Measurements from ENCODE around the gene PTH2R. TPM values are rescaled to one million over a fixed set of nuclear protein-coding genes. Genes with fewer than 3 reads are reported as not detected.

The PTH2R gene
- 0.01 TPM in 2 replicates for polyA plus RNA-seq (2013)

GRCh38 chr2:208406474-208407451 lies at the start of gene PTH2R:
TSS of gene PTH2R (plus strand) at chr2:208406792. CDS start at chr2:208407044, 252 bp downstream.
- WGBS (ENCODE audit: extremely low coverage, insufficient coverage, insufficient read length) = no CpG with 5 or more reads among the region's 82 CpGs
- Histone ChIP-seq H4K91ac (ENCODE audit: low read depth, low read length) (no peak within 1 kb of the TSS), H3K79me2 (ENCODE audit: control insufficient read depth, insufficient read depth, low read length, poor library complexity) (no peaks in the 10 kb centered on the region), H2BK12ac (ENCODE audit: low read length) (no peak within 1 kb of the TSS), H4K8ac (ENCODE audit: low read depth, low read length) (peak within 1 kb of the TSS; percentile 38), H3K36me3 (ENCODE audit: control insufficient read depth in 1 of 2, insufficient read depth in 2 of 2, low read length in 2 of 2) (no peaks in the 10 kb centered on the region), H3K9me3 (ENCODE audit: insufficient read depth, low read depth, low read length) (no peaks in the 10 kb centered on the region), H4K12ac (ENCODE audit: low read depth, low read length) (peak within 1 kb of the TSS; percentile 70), H3K23ac (ENCODE audit: low read length) (no peak within 1 kb of the TSS), H2BK120ac (ENCODE audit: insufficient read depth, low read length, poor library complexity) (no peak within 1 kb of the TSS), H3K18ac (ENCODE audit: low read length) (no peak within 1 kb of the TSS), H2AK5ac (ENCODE audit: low read length) (no peak within 1 kb of the TSS), H3K4ac (ENCODE audit: low read depth, low read length) (no peak within 1 kb of the TSS), H3K9ac (ENCODE audit: low read length) (peak within 1 kb of the TSS; percentile 24), H3K4me3 (ENCODE audit: low read depth, low read length) (peak within 1 kb of the TSS; percentile 59), H3K4me2 (ENCODE audit: low read length) (peak within 1 kb of the TSS; percentile 86), H2AFZ (ENCODE audit: insufficient read depth, low read length, poor library complexity) (no peak within 1 kb of the TSS), H3K79me1 (ENCODE audit: low read length) (peaks cover 2% of the 10 kb centered on the region), H3K4me1 (ENCODE audit: control insufficient read depth in 1 of 2, insufficient read depth in 2 of 2, low read length in 2 of 2) (peaks cover 3 to 11% of the 10 kb centered on the region in 2 experiments), H3K27me3 (ENCODE audit: insufficient read depth, low read length) (peaks cover 10% of the 10 kb centered on the region), H2BK5ac (ENCODE audit: low read depth, low read length, poor library complexity) (no peak within 1 kb of the TSS), H3K14ac (ENCODE audit: low read length) (no peak within 1 kb of the TSS), H3K27ac (ENCODE audit: low read depth, low read length) (no peak within 1 kb of the TSS)
- DNase-seq = peak; percentile 4 to 57

GRCh38 chr2:208356846-208357574 lies 49.6 kb upstream of the PTH2R start:
- no peak overlapping the region for H3K4ac ChIP-seq (ENCODE audit: low read depth, low read length)
- no peak overlapping the region for H3K9ac ChIP-seq (ENCODE audit: low read length)
- H3K79me2 ChIP-seq (ENCODE audit: control insufficient read depth, insufficient read depth, low read length, poor library complexity) = no peaks in the 10 kb centered on the region
- no peak overlapping the region for H2BK12ac ChIP-seq (ENCODE audit: low read length)
- no peaks in the 10 kb centered on the region for H3K4me1 ChIP-seq (ENCODE audit: control insufficient read depth in 1 of 2, insufficient read depth in 2 of 2, low read length in 2 of 2)
- H4K91ac ChIP-seq (ENCODE audit: low read depth, low read length) = no peak overlapping the region
- no peak overlapping the region for H3K18ac ChIP-seq (ENCODE audit: low read length)
- H3K27ac ChIP-seq (ENCODE audit: low read depth, low read length) = no peak overlapping the region
- H2BK5ac ChIP-seq (ENCODE audit: low read depth, low read length, poor library complexity) = no peak overlapping the region
- peaks cover 2 to 8% of the 10 kb centered on the region in 2 experiments for H3K36me3 ChIP-seq (ENCODE audit: control insufficient read depth in 1 of 2, insufficient read depth in 2 of 2, low read length in 2 of 2)
- H4K12ac ChIP-seq (ENCODE audit: low read depth, low read length) = no peak overlapping the region
- peaks cover 2% of the 10 kb centered on the region for H3K9me3 ChIP-seq (ENCODE audit: insufficient read depth, low read depth, low read length)
- H2AFZ ChIP-seq (ENCODE audit: insufficient read depth, low read length, poor library complexity) = no peak overlapping the region
- no peaks in the 10 kb centered on the region for H3K27me3 ChIP-seq (ENCODE audit: insufficient read depth, low read length)
- WGBS (ENCODE audit: extremely low coverage, insufficient coverage, insufficient read length) = no CpG with 5 or more reads among the region's 1 CpG
- no peak overlapping the region for H3K14ac ChIP-seq (ENCODE audit: low read length)
- H3K23ac ChIP-seq (ENCODE audit: low read length) = no peak overlapping the region
- no peak overlapping the region for H2BK120ac ChIP-seq (ENCODE audit: insufficient read depth, low read length, poor library complexity)
- H3K4me3 ChIP-seq (ENCODE audit: low read depth, low read length) = no peak overlapping the region
- no peak overlapping the region for H3K4me2 ChIP-seq (ENCODE audit: low read length)
- DNase-seq = no peak
- no peaks in the 10 kb centered on the region for H3K79me1 ChIP-seq (ENCODE audit: low read length)
- H2AK5ac ChIP-seq (ENCODE audit: low read length) = no peak overlapping the region
- H4K8ac ChIP-seq (ENCODE audit: low read depth, low read length) = no peak overlapping the region

- no peak overlapping the region for H2BK5ac ChIP-seq (ENCODE audit: low read depth, low read length, poor library complexity)
- peaks cover 2% of the 10 kb centered on the region for H3K9me3 ChIP-seq (ENCODE audit: insufficient read depth, low read depth, low read length)
- no peaks in the 10 kb centered on the region for H3K4me1 ChIP-seq (ENCODE audit: control insufficient read depth in 1 of 2, insufficient read depth in 2 of 2, low read length in 2 of 2)
- H3K23ac ChIP-seq (ENCODE audit: low read length) = no peak overlapping the region
- H3K79me1 ChIP-seq (ENCODE audit: low read length) = no peaks in the 10 kb centered on the region
- no peak overlapping the region for H3K18ac ChIP-seq (ENCODE audit: low read length)
- no peaks in the 10 kb centered on the region for H3K27me3 ChIP-seq (ENCODE audit: insufficient read depth, low read length)
- no peak overlapping the region for H2BK120ac ChIP-seq (ENCODE audit: insufficient read depth, low read length, poor library complexity)
- no peak overlapping the region for H3K4me3 ChIP-seq (ENCODE audit: low read depth, low read length)
- H4K12ac ChIP-seq (ENCODE audit: low read depth, low read length) = no peak overlapping the region
- no peak overlapping the region for H4K91ac ChIP-seq (ENCODE audit: low read depth, low read length)
- no peak overlapping the region for H3K14ac ChIP-seq (ENCODE audit: low read length)
- no peak overlapping the region for H2AFZ ChIP-seq (ENCODE audit: insufficient read depth, low read length, poor library complexity)
- no peaks in the 10 kb centered on the region for H3K79me2 ChIP-seq (ENCODE audit: control insufficient read depth, insufficient read depth, low read length, poor library complexity)
- WGBS (ENCODE audit: extremely low coverage, insufficient coverage, insufficient read length) = no CpG with 5 or more reads among the region's 10 CpGs
- no peak overlapping the region for H3K27ac ChIP-seq (ENCODE audit: low read depth, low read length)
- no peak overlapping the region for H3K4ac ChIP-seq (ENCODE audit: low read depth, low read length)
- no peak overlapping the region for H2AK5ac ChIP-seq (ENCODE audit: low read length)
- H3K4me2 ChIP-seq (ENCODE audit: low read length) = no peak overlapping the region
- no peak overlapping the region for H2BK12ac ChIP-seq (ENCODE audit: low read length)
- H3K36me3 ChIP-seq (ENCODE audit: control insufficient read depth in 1 of 2, insufficient read depth in 2 of 2, low read length in 2 of 2) = peaks cover 0 to 6% of the 10 kb centered on the region in 2 experiments
- no peak overlapping the region for H4K8ac ChIP-seq (ENCODE audit: low read depth, low read length)
- DNase-seq = peak; percentile 43 to 69
- H3K9ac ChIP-seq (ENCODE audit: low read length) = no peak overlapping the region
Observed at GRCh38 chr2:208358758-208359631, 47.6 kb upstream of the PTH2R start.

GRCh38 chr2:208359632-208359986 lies 47.0 kb upstream of the PTH2R start:
- H3K23ac ChIP-seq (ENCODE audit: low read length) = no peak overlapping the region
- no peak overlapping the region for H2AFZ ChIP-seq (ENCODE audit: insufficient read depth, low read length, poor library complexity)
- no peaks in the 10 kb centered on the region for H3K79me1 ChIP-seq (ENCODE audit: low read length)
- no peaks in the 10 kb centered on the region for H3K4me1 ChIP-seq (ENCODE audit: control insufficient read depth in 1 of 2, insufficient read depth in 2 of 2, low read length in 2 of 2)
- no peak overlapping the region for H2BK120ac ChIP-seq (ENCODE audit: insufficient read depth, low read length, poor library complexity)
- DNase-seq = peak in 1 of 2 donors; percentile 40
- no peak overlapping the region for H3K27ac ChIP-seq (ENCODE audit: low read depth, low read length)
- H4K91ac ChIP-seq (ENCODE audit: low read depth, low read length) = no peak overlapping the region
- H2AK5ac ChIP-seq (ENCODE audit: low read length) = no peak overlapping the region
- H3K27me3 ChIP-seq (ENCODE audit: insufficient read depth, low read length) = no peaks in the 10 kb centered on the region
- H3K4ac ChIP-seq (ENCODE audit: low read depth, low read length) = no peak overlapping the region
- no peak overlapping the region for H2BK5ac ChIP-seq (ENCODE audit: low read depth, low read length, poor library complexity)
- H3K9ac ChIP-seq (ENCODE audit: low read length) = peak overlapping the region; percentile 25
- no peak overlapping the region for H3K18ac ChIP-seq (ENCODE audit: low read length)
- H3K36me3 ChIP-seq (ENCODE audit: control insufficient read depth in 1 of 2, insufficient read depth in 2 of 2, low read length in 2 of 2) = peaks cover 0 to 6% of the 10 kb centered on the region in 2 experiments
- H3K14ac ChIP-seq (ENCODE audit: low read length) = no peak overlapping the region
- H3K4me2 ChIP-seq (ENCODE audit: low read length) = no peak overlapping the region
- no peak overlapping the region for H4K8ac ChIP-seq (ENCODE audit: low read depth, low read length)
- H2BK12ac ChIP-seq (ENCODE audit: low read length) = no peak overlapping the region
- no peaks in the 10 kb centered on the region for H3K79me2 ChIP-seq (ENCODE audit: control insufficient read depth, insufficient read depth, low read length, poor library complexity)
- no peak overlapping the region for H4K12ac ChIP-seq (ENCODE audit: low read depth, low read length)
- H3K4me3 ChIP-seq (ENCODE audit: low read depth, low read length) = no peak overlapping the region
- WGBS (ENCODE audit: extremely low coverage, insufficient coverage, insufficient read length) = no CpG with 5 or more reads among the region's 17 CpGs
- H3K9me3 ChIP-seq (ENCODE audit: insufficient read depth, low read depth, low read length) = peaks cover 2% of the 10 kb centered on the region
